Measurements from ENCODE around the gene EYA2.

EYA2 gene

DNA sequence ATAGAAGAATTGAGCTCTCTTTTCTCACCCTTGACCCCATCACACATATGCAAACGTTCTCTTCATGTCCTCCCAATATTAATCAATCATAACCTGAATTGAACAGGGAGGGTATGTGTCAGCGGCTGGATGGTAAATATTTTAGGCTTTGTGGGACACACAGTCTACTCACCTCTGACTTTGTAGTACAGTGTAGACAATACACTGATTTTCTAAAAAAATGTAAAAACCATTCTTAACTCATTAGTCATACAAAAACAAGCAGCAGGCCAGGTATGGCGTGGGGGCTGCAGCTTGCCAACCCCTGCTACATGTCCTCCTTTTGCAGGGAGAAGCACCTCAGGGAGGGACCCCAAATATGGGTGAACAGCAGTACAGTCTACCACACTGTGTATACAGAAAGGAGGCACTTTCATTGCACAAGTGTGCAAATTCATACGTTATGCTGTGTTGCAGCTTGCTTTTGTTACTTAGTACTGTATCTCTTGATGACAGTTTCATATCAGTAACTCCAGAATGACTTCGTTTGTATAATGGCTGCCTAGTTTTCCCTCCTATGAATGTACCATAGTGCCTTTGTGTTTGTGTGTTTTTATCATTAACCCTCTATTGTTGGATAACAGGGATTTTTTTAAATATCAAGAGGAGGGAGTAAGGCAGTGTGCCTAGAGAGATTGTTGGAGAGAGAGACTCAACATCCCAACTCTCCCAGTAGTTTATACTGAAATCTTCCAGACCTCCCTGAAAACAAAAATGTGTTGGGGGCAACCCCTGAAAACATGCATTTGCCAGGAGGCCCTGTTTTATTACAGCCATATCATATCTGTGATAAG is 247.5 kb downstream of the EYA2 start:
- Histone ChIP-seq H3K36me3 (ENCODE audit: insufficient read depth, low read length) (no peaks in the 10 kb centered on the region), H2AFZ (ENCODE audit: low read depth, low read length) (no peak overlapping the region), H3K27me3 (ENCODE audit: insufficient read depth, low read length) (peaks cover 2% of the 10 kb centered on the region), H3K4me1 (ENCODE audit: insufficient read depth, low read length) (peaks cover 6% of the 10 kb centered on the region), H3K4me3 (ENCODE audit: low read length) (no peak overlapping the region), H3K9me3 (ENCODE audit: low read length) (no peaks in the 10 kb centered on the region)

DNA sequence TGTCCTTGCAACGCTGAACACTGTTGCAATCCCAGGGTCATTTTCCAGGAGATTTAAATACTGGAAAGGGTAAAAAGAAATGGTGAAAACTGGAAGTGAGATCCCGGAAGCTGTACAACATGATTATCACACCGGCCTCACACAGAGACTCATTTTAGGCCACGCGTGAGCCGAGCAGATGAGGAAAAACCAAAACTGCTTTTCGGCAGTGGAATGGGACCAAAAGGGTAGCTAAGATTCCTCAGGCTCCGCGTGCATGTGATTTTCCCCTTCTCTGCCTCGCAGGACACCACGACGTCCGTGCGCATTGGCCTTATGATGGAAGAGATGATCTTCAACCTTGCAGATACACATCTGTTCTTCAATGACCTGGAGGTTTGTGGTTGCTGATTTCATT is 248.1 kb downstream of the EYA2 start:
- Histone ChIP-seq H3K27me3 (ENCODE audit: insufficient read depth, low read length) (peaks cover 2% of the 10 kb centered on the region), H2AFZ (ENCODE audit: low read depth, low read length) (no peak overlapping the region), H3K4me3 (ENCODE audit: low read length) (no peak overlapping the region), H3K36me3 (ENCODE audit: insufficient read depth, low read length) (no peaks in the 10 kb centered on the region), H3K9me3 (ENCODE audit: low read length) (no peaks in the 10 kb centered on the region), H3K4me1 (ENCODE audit: insufficient read depth, low read length) (peaks cover 6% of the 10 kb centered on the region)

DNA sequence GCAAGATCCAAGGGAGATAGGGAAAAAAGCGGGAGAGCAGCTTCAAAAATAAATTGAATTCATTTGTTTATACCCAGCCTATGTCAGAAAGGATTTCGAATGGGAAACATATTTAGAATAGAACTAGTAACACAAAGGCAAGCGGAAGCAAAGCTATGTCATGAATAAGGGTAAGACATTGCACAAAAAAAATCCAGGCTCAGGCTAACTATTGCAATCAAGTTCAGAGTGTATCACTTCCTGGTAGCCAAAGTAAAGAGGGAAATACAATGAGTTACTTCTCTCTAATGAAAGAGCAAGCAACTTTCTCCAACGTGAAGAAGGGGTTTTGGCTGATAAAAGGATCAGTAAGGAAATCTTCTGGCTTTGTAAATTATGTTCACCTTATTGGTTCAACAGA is 249.0 kb downstream of the EYA2 start:
- no peak overlapping the region for H3K4me3 ChIP-seq (ENCODE audit: low read length)

GRCh38 chr20:47144463-47144862 is 249.8 kb downstream of the EYA2 start:
- Histone ChIP-seq H3K4me3 (ENCODE audit: low read length) (no peak overlapping the region), H3K4me1 (ENCODE audit: insufficient read depth, low read length) (peaks cover 6% of the 10 kb centered on the region), H2AFZ (ENCODE audit: low read depth, low read length) (no peak overlapping the region), H3K36me3 (ENCODE audit: insufficient read depth, low read length) (no peaks in the 10 kb centered on the region), H3K9me3 (ENCODE audit: low read length) (no peaks in the 10 kb centered on the region), H3K27me3 (ENCODE audit: insufficient read depth, low read length) (peaks cover 2% of the 10 kb centered on the region)

More for the DNA sequence above, 249.0 kb downstream of the EYA2 start:
- Histone ChIP-seq H3K9me3 (ENCODE audit: low read length) (no peaks in the 10 kb centered on the region), H3K36me3 (ENCODE audit: insufficient read depth, low read length) (no peaks in the 10 kb centered on the region), H2AFZ (ENCODE audit: low read depth, low read length) (no peak overlapping the region), H3K27me3 (ENCODE audit: insufficient read depth, low read length) (peaks cover 2% of the 10 kb centered on the region), H3K4me1 (ENCODE audit: insufficient read depth, low read length) (peaks cover 6% of the 10 kb centered on the region)

DNA sequence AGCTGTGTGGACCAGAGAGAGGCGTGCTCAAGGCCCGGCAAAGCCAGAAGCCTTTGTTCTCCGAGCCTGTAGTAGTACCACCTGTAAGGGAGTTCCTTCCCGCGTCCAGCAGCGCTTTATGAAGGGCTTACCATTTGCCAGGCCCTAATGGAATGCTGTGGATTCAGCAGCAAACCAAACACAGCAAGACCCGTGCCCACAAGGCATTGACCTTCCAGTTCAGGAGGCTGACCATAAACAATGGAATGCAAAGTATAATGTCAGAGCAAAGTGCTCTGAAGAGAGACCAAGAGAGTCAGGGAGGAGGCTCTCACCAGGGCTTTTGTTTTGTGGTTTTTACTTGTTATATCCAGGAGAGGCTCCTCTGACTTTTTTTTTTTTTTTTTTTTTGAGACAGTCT is 252.0 kb downstream of the EYA2 start:
- peaks cover 6% of the 10 kb centered on the region for H3K4me1 ChIP-seq (ENCODE audit: insufficient read depth, low read length)
- peaks cover 2% of the 10 kb centered on the region for H3K27me3 ChIP-seq (ENCODE audit: insufficient read depth, low read length)
- H3K9me3 ChIP-seq (ENCODE audit: low read length), result no peaks in the 10 kb centered on the region
- no peaks in the 10 kb centered on the region for H3K36me3 ChIP-seq (ENCODE audit: insufficient read depth, low read length)
- no peak overlapping the region for H2AFZ ChIP-seq (ENCODE audit: low read depth, low read length)
- H3K4me3 ChIP-seq (ENCODE audit: low read length), result no peak overlapping the region

DNA sequence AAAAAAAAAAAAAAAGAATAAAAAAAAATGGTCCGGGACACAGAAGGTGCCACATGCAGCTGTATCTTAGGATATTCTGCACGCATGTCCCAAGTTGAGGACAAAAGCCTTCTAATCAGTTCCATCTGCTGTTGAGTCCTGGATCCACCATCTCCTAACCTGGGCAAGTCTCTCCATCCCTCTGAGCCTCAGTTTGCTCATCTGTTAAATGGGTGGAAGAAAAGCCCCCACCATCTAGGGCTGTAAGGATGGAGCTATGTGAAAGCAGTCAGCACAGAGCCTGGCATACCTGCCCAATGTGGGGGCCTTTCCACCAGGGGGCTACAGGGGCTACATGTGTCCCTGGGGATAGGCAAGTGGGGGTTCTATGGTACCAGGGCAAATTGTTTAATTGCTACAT is 253.4 kb downstream of the EYA2 start:
- H3K36me3 ChIP-seq (ENCODE audit: insufficient read depth, low read length), result no peaks in the 10 kb centered on the region
- no peak overlapping the region for H2AFZ ChIP-seq (ENCODE audit: low read depth, low read length)
- H3K4me3 ChIP-seq (ENCODE audit: low read length), result no peak overlapping the region
- H3K9me3 ChIP-seq (ENCODE audit: low read length), result no peaks in the 10 kb centered on the region
- no peaks in the 10 kb centered on the region for H3K27me3 ChIP-seq (ENCODE audit: insufficient read depth, low read length)
- H3K4me1 ChIP-seq (ENCODE audit: insufficient read depth, low read length), result peaks cover 6% of the 10 kb centered on the region

GRCh38 chr20:47149939-47150338 is 255.3 kb downstream of the EYA2 start:
- Histone ChIP-seq H2AFZ (ENCODE audit: low read depth, low read length) (no peak overlapping the region), H3K9me3 (ENCODE audit: low read length) (no peaks in the 10 kb centered on the region), H3K27me3 (ENCODE audit: insufficient read depth, low read length) (no peaks in the 10 kb centered on the region), H3K4me3 (ENCODE audit: low read length) (no peak overlapping the region), H3K4me1 (ENCODE audit: insufficient read depth, low read length) (peaks cover 6% of the 10 kb centered on the region), H3K36me3 (ENCODE audit: insufficient read depth, low read length) (no peaks in the 10 kb centered on the region)

GRCh38 chr20:47150403-47151152 is 255.9 kb downstream of the EYA2 start:
- H3K9me3 ChIP-seq (ENCODE audit: low read length), result no peaks in the 10 kb centered on the region
- no peak overlapping the region for H2AFZ ChIP-seq (ENCODE audit: low read depth, low read length)
- H3K4me1 ChIP-seq (ENCODE audit: insufficient read depth, low read length), result peaks cover 5% of the 10 kb centered on the region
- H3K4me3 ChIP-seq (ENCODE audit: low read length), result no peak overlapping the region
- H3K36me3 ChIP-seq (ENCODE audit: insufficient read depth, low read length), result no peaks in the 10 kb centered on the region
- no peaks in the 10 kb centered on the region for H3K27me3 ChIP-seq (ENCODE audit: insufficient read depth, low read length)

GRCh38 chr20:47152068-47152467 is 257.4 kb downstream of the EYA2 start:
- H3K9me3 ChIP-seq (ENCODE audit: low read length), result no peaks in the 10 kb centered on the region
- H3K4me3 ChIP-seq (ENCODE audit: low read length), result no peak overlapping the region
- H3K36me3 ChIP-seq (ENCODE audit: insufficient read depth, low read length), result no peaks in the 10 kb centered on the region
- H2AFZ ChIP-seq (ENCODE audit: low read depth, low read length), result no peak overlapping the region
- no peaks in the 10 kb centered on the region for H3K4me1 ChIP-seq (ENCODE audit: insufficient read depth, low read length)
- no peaks in the 10 kb centered on the region for H3K27me3 ChIP-seq (ENCODE audit: insufficient read depth, low read length)

DNA sequence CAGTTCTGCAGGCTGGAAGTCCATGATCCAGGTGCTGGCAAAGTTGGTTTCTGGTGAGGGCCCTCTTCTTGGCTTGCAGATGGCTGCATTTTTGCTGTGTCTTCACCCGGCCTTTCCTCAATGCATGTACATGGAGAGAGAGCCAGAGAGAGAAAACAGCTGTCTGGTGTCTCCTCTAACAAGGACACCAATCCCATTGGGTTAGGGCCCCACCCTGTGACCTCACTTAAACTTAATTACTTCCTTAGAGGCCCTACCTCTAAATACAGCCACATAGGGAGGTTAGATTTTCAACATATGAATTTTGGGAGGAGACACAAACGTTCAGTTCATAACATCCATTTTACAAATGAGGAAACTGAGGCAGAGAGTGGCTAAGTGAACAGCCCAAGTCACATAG is 259.4 kb downstream of the EYA2 start:
- Histone ChIP-seq H3K27me3 (ENCODE audit: insufficient read depth, low read length) (no peaks in the 10 kb centered on the region), H3K4me1 (ENCODE audit: insufficient read depth, low read length) (no peaks in the 10 kb centered on the region), H3K4me3 (ENCODE audit: low read length) (no peak overlapping the region), H2AFZ (ENCODE audit: low read depth, low read length) (no peak overlapping the region), H3K9me3 (ENCODE audit: low read length) (no peaks in the 10 kb centered on the region), H3K36me3 (ENCODE audit: insufficient read depth, low read length) (no peaks in the 10 kb centered on the region)

- Histone ChIP-seq H3K4me1 (ENCODE audit: insufficient read depth, low read length) (no peaks in the 10 kb centered on the region), H3K27me3 (ENCODE audit: insufficient read depth, low read length) (no peaks in the 10 kb centered on the region), H2AFZ (ENCODE audit: low read depth, low read length) (no peak overlapping the region), H3K9me3 (ENCODE audit: low read length) (no peaks in the 10 kb centered on the region), H3K4me3 (ENCODE audit: low read length) (no peak overlapping the region), H3K36me3 (ENCODE audit: insufficient read depth, low read length) (no peaks in the 10 kb centered on the region)
Measured at GRCh38 chr20:47156301-47157137, 261.9 kb downstream of the EYA2 start.

DNA sequence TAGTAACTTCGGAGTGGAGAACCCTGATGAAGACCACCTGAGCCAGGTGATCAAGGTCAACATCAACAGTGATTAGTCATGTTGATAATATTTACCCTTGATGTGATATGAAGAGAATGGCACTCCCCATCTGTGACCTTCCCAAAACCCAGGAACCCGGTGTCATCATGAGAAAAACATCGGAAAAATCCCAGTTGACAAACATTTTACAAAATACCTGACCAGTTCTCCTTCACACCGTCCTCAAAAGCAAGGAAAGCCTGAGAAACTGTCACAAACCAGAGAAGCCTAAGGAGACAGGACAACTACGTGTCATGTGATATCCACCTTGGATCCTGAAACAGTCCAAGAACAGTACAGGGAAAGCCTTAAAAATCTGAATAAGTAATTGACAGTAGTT is 264.5 kb downstream of the EYA2 start:
- H3K9me3 ChIP-seq (ENCODE audit: low read length), result peaks cover 2% of the 10 kb centered on the region
- H3K4me3 ChIP-seq (ENCODE audit: low read length), result no peak overlapping the region
- no peak overlapping the region for H2AFZ ChIP-seq (ENCODE audit: low read depth, low read length)
- H3K36me3 ChIP-seq (ENCODE audit: insufficient read depth, low read length), result no peaks in the 10 kb centered on the region
- H3K4me1 ChIP-seq (ENCODE audit: insufficient read depth, low read length), result no peaks in the 10 kb centered on the region
- no peaks in the 10 kb centered on the region for H3K27me3 ChIP-seq (ENCODE audit: insufficient read depth, low read length)

- no peaks in the 10 kb centered on the region for H3K27me3 ChIP-seq (ENCODE audit: insufficient read depth, low read length)
- peaks cover 2% of the 10 kb centered on the region for H3K9me3 ChIP-seq (ENCODE audit: low read length)
- H3K4me1 ChIP-seq (ENCODE audit: insufficient read depth, low read length), result no peaks in the 10 kb centered on the region
- H3K36me3 ChIP-seq (ENCODE audit: insufficient read depth, low read length), result no peaks in the 10 kb centered on the region
- H3K4me3 ChIP-seq (ENCODE audit: low read length), result no peak overlapping the region
- no peak overlapping the region for H2AFZ ChIP-seq (ENCODE audit: low read depth, low read length)
Measured at GRCh38 chr20:47160240-47160639, 265.6 kb downstream of the EYA2 start.

Measured in neuron (in vitro differentiated cells).